ENCODE measurements around the gene TNNI3. TPM values are rescaled to one million over a fixed set of nuclear protein-coding genes. Genes with fewer than 3 reads are reported as not detected.

TNNI3 gene
- total and polyA plus RNA-seq, 9 of the 15 experiments (the other 6 are each of a cell fraction or from before 2014, with no cell fraction given): 4.7 to 158 (median 42.0) TPM

GRCh38 chr19:55117663-55118391 lies 39.7 kb downstream of the TNNI3 start (continued):
- TF ChIP-seq PRPF4 (IDR thresholded peaks at IDR 0.05; ENCODE audit: insufficient read depth, low read depth, low read length, poor library complexity, severe bottlenecking): no peak
- peak; percentile 42 for TF ChIP-seq EGR1 (conservative IDR thresholded peaks at IDR 0.05)
- no peak for TF ChIP-seq MYBL2 (IDR thresholded peaks at IDR 0.05; ENCODE audit: low read depth)
- no peak for TF ChIP-seq MYBL2 (CRISPR knock-in tag; IDR thresholded peaks at IDR 0.05; ENCODE audit: borderline replicate concordance)
- peak; percentile 82 for TF ChIP-seq POLR2H (tag; IDR thresholded peaks at IDR 0.05; ENCODE audit: low read depth)
- TF ChIP-seq ZNF699 (CRISPR knock-in tag; IDR thresholded peaks at IDR 0.05; ENCODE audit: insufficient replicate concordance): no peak
- no peak for TF ChIP-seq TGIF2 (CRISPR knock-in tag; IDR thresholded peaks at IDR 0.05)
- TF ChIP-seq THAP12 (CRISPR knock-in tag; IDR thresholded peaks at IDR 0.05): 0 out of 2 replicates have a peak, but pooled peaks have one; percentile 29
- TF ChIP-seq ARID3B (CRISPR knock-in tag; IDR thresholded peaks at IDR 0.05; ENCODE audit: borderline replicate concordance): no peak; the same call in 1 of the 2 replicates
- no peak for TF ChIP-seq REST (IDR thresholded peaks at IDR 0.05; ENCODE audit: borderline replicate concordance)
- 0 out of 2 replicates have a peak, but pooled peaks have one; percentile 68 for TF ChIP-seq REST (CRISPR knock-in tag; IDR thresholded peaks at IDR 0.05; ENCODE audit: low read depth)
- TF ChIP-seq HINFP (tag; conservative IDR thresholded peaks at IDR 0.05; ENCODE audit: low read depth): no peak
- TF ChIP-seq ZNF764 (CRISPR knock-in tag; IDR thresholded peaks at IDR 0.05; ENCODE audit: low read depth): no peak
